RKO (cell line): ENCODE measurements around the gene SGIP1.
"Not testable (repeated sequence)": the region's sequence is repeated elsewhere in the genome, so short reads cannot be mapped to it uniquely, and the experiment has no call there.

Experiments used
- DNase-seq: peaks from one replicate; pipeline ENCODE4 v3.0.0-alpha.2; 2016; ENCODE audit warnings: low spot score

SGIP1 gene

GRCh38 chr1:66770694-66771093, 236.7 kb downstream of the SGIP1 start:
- no peak for DNase-seq

DNA sequence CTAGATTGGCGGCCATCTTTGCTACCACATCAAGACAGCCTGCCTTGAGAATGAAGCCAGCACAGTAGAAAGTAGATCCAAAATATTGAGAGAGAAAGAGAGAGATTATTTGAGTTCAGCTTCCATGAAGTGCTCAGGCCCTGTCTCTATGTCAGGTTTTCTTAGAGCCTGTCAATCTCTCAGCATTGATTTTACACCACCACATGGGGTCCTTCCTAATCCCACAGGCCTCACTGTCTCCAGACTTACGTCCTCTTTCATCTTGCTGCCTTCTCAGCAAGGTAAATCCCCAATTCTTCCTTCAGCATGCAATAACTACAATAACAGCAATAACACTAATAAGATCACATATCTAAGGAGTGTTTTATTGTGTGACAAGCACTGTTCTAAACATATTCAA, 239.3 kb downstream of the SGIP1 start:
- no peak for DNase-seq

DNA sequence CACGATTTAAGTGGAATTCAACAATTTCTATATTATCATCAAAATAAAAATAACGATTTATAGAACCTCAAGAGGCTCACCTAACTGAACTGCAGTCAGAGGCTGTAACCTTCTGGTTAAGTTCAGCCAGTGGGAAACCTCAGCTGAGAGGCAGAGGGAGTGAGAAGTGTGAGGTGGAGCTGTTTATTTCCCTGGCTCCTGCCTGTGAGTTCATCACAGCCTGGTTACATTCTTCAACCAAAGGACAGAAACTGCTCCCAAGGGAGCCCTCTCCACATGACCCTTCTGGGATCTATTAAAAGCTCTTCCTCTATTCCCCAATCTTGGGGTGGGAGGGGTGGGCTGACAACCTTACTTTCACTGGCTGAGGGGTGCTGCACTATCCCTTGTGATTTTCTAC, 240.5 kb downstream of the SGIP1 start:
- no peak for DNase-seq

DNA sequence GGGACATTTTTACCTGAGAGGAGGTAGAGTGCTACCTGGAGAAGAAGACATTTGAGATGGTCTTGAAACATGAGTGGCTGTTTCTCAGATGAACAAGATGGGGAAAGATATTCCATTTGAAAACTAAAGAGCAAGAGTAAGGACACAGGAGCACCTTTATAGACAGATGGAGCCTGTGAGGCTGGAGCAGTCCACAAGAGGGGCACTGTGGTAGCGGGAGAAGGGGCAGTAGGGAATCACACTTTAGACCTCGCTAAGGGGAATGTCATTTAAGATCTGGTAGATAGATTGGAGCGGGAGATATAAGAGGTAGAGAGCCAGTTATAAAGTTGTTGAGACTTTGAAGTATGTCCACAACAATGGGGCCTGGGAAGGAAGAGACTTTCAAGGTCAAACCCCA, 241.7 kb downstream of the SGIP1 start:
- no peak for DNase-seq

- no peak for DNase-seq
Measured at GRCh38 chr1:66777831-66778230, 243.9 kb downstream of the SGIP1 start.

DNA sequence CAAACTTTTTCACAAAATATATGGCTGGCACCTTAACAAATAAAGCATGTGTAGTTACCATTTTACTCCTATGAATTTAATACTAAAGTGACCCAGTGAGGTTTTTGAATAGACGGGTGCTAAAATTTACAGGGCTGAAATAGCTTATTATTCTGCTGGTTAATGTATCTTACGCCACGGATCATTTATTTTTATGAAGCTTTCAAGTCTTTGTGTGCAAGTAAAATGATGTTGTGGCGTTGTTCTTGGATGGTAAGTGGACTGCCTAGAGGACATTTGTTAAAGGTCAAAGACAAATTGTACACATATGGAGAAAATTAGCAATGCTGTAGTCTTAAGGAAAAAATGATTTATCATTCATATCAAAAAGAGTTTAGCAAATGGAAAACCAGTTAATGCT, 244.3 kb downstream of the SGIP1 start:
- DNase-seq: no peak

DNA sequence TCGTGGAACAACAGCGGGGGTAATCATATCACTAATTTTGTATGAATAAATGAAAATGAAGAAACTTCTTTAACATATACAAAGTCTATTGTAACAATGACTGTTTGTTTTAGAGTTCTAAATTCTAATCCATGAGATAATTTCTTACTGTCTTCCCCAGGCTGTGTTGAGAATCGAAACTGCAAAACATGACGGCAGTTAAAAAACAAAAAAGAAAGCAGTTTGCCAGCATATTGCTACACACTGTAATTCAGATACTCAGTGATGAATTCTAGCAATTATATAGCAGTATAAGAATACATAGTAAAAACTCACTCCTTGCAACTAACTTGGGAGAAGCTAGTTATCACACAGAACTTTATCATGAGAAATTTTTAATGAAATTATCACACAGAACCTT, 245.0 kb downstream of the SGIP1 start:
- DNase-seq: no peak

- no peak for DNase-seq
Measured at GRCh38 chr1:66779475-66780078, 245.6 kb downstream of the SGIP1 start.

DNA sequence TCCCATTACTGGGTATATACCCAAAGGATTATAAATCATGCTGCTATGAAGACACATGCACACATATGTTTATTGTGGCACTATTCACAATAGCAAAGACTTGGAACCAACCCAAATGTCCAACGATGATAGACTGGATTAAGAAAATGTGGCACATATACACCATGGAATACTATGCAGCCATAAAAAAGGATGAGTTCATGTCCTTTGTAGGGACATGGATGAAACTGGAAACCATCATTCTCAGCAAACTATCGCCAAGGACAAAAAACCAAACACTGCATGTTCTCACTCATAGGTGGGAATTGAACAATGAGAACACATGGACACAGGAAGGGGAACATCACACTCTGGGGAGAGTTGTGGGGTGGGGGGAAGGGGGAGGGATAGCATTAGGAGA, 251.8 kb downstream of the SGIP1 start:
- not testable (repeated sequence) for DNase-seq

GRCh38 chr1:66787641-66788040, 253.7 kb downstream of the SGIP1 start:
- DNase-seq: no peak

- no peak for DNase-seq
Measured at GRCh38 chr1:66788231-66788939, 254.4 kb downstream of the SGIP1 start.

DNA sequence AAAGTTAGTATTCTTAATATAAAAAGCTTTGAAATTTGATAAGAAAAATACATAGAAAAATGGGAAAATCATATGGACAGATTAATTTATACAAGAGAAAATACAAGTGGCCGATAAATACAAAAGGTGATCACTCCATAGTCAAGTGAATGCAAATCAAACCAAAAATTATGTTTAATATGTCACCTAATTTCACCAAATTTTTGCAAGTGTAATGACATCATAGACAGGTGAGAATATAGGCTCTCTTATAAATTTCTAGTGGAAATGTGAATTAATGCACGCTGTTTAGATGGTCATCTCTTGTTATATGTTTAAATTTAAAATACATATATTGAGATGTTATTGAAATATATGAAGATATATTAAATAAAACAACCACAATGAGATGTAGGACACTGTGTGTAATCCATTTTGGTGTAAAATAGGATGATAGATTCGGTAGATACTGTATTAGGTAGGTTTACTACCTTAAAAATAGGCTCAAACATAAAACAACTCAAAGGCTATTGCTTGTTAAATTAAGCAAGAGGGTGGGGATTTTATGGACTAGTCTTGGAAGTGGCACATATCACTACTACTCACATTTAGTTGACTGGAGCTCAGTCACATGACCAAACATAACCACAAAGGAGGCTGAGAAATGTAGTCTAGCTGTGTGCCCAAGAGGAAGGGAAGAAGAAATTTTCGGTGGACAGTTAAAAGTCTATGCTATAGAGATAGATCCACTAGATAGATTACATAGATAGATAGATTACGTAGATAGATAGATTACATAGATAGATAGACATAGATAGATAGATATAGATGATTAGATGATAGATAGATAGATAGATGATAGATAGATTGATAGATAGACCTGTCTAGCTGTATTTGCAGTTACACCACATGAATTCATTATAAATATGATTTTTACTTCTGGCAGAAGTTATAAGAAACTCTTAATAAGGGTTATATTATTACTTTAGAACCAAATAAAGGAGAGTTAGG, 258.0 kb downstream of the SGIP1 start:
- DNase-seq: no peak

GRCh38 chr1:66795839-66796238, 261.9 kb downstream of the SGIP1 start:
- not testable (repeated sequence) for DNase-seq
